ENCODE results near the gene NTMT2.

- TF ChIP-seq POLR2A (IDR thresholded peaks at IDR 0.05), result no peak
- no peak for TF ChIP-seq CTCF (IDR thresholded peaks at IDR 0.05)
Measured at GRCh38 chr1:170164103-170164763, 18.5 kb downstream of the NTMT2 start.

All from lower leg skin (tissue), 3 donors.